IPS DF 19.7 (cell line): ENCODE results near the gene TNFRSF14.

Experiments used
- DNase-seq: peaks from one replicate; pipeline ENCODE4 v3.0.0-alpha.2; 2013; ENCODE audit warnings: low read depth, low spot score

TNFRSF14 gene

GRCh38 chr1:2587071-2587859 is 31.1 kb downstream of the TNFRSF14 start:
- DNase-seq: no peak

- DNase-seq: no peak
These were observed 31.8 kb downstream of the TNFRSF14 start for GRCh38 chr1:2587860-2588571.

GRCh38 chr1:2588661-2589430 is 32.7 kb downstream of the TNFRSF14 start:
- no peak for DNase-seq

GRCh38 chr1:2589431-2590232 is 33.5 kb downstream of the TNFRSF14 start:
- DNase-seq: no peak

DNA sequence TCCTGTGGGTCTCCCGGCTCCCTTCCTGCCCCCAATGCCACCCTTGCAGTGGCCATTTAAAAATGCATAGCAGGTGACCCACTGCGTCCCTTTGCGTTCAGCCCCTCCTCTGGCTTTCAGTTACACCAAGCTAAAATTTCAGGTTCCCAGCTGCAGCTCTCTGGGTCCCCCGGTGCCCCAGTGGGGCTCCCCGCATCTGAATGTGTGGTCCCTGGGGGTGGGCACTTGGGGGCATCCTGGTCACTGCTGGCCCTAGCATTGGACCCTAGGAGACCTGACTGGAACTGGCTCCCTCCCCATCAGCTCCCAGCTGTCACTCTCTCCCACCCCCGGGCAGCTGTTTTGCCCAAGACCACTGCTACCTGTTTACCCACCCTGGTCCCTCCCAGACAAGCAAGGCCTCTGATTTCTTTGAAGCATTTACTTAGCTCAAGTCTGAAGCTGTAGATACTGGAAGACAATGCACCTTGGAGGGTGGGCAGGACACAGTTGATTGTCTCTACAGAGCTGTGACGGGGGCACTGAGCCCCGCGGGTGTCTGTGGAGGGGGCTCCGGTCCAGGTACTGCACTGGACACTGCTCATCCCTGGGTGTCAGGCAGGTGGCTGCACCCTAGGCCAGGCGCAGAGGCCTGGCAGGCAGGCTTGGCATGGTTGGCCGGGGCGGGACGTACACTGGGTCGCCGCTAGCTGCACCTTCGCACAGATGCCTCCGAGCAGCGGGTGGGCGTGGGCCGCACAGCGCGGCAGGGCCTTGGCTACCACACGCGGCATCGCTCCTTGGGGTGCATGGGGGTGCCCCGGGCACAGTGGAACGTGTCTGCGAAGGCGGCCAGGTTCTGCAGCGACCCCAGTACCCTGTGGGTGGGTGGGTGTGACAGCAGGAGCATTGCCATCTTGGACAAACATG is 34.3 kb downstream of the TNFRSF14 start:
- no peak for DNase-seq

- no peak for DNase-seq
These were observed 35.0 kb downstream of the TNFRSF14 start for GRCh38 chr1:2591233-2591580.

DNA sequence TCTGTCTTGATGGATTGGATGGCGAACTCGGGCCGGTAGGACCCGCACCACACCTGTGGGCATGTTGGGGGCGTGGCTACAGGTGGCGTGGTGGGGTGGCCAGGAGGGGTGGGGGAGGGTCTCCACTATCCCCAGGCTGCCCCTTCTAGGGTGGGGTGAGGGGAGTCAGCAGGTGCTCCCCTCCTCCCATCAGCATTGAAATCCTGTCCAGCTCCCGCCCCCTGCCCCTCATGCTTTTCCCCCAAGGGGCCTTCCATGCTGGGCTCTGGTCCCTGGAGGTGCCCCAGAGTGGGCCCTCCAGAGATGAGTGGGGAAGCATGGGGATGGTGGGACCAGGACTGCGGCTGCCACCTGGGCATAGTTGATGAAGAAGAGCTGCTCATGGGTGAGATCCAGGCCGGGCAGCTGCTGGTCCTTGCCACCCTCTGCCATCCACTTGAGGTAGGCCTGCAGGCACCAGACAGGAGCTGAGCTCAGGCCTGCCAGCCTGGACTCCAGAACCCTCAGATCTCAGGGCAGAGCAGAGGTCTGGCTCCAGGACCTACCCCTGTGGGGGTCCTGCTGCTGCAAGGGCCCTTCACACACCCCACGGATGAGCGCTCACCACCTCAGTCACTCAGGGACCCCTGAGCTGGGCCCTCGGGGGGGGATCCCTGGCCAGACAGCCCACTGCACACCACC is 35.5 kb downstream of the TNFRSF14 start:
- no peak for DNase-seq

DNA sequence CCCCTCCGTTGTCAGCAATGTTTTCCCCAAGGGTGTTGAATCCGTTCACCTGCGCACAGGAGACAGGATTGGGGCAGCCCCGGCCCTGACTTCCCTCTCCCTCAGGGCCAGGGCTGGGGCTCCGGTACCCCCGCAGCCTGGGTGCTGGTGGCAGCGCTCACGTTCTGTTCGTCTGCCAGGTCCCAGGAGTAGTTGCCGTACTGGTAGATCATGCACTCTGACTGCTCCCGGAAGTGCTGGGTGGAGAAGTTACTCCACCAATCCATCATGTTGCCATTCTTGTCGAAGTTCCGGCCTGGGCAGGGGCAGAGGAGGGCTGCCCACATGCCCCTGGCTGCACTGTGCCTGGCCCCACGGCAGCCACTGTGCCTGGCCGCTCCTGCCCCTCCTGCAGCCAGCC is 36.5 kb downstream of the TNFRSF14 start:
- DNase-seq: no peak

DNA sequence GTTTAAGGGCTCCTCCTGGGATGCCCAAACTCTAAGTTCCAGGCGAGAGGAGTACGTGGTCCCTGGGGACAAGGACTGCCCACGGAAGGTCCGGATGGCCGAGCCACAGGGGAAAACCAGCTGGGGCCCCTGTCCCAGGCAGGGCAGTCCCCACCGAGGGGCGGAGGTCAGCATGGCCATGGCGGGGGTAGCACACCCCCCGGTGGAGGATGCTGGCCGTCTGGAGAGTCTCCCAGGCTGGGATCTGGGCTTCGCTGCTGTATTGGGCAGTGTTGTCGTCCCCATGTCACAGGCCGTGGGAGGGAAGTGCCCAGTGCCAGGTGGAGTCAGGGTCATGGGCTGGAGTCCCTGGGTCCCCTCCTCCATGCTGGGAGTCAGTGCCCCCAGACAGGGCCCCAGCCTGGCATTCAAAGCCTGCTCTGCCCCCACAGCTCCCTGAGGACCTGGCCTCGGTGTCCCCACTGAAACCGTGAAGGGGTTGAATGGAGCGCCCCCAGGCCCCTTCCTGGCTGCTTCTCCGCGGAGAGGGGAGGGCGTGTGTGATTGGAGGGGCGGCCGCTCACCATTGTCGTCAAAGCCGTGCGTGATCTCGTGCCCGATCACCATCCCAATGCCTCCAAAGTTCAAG is 37.2 kb downstream of the TNFRSF14 start:
- no peak for DNase-seq

GRCh38 chr1:2594001-2594640 is 38.0 kb downstream of the TNFRSF14 start:
- DNase-seq: no peak

- no peak for DNase-seq
These were observed 38.5 kb downstream of the TNFRSF14 start for GRCh38 chr1:2594641-2595131.

- no peak for DNase-seq
These were observed 39.2 kb downstream of the TNFRSF14 start for GRCh38 chr1:2595261-2595811.

- no peak for DNase-seq
These were observed 39.8 kb downstream of the TNFRSF14 start for GRCh38 chr1:2595812-2596529.

GRCh38 chr1:2596530-2597333 is 40.6 kb downstream of the TNFRSF14 start:
- DNase-seq: no peak

DNA sequence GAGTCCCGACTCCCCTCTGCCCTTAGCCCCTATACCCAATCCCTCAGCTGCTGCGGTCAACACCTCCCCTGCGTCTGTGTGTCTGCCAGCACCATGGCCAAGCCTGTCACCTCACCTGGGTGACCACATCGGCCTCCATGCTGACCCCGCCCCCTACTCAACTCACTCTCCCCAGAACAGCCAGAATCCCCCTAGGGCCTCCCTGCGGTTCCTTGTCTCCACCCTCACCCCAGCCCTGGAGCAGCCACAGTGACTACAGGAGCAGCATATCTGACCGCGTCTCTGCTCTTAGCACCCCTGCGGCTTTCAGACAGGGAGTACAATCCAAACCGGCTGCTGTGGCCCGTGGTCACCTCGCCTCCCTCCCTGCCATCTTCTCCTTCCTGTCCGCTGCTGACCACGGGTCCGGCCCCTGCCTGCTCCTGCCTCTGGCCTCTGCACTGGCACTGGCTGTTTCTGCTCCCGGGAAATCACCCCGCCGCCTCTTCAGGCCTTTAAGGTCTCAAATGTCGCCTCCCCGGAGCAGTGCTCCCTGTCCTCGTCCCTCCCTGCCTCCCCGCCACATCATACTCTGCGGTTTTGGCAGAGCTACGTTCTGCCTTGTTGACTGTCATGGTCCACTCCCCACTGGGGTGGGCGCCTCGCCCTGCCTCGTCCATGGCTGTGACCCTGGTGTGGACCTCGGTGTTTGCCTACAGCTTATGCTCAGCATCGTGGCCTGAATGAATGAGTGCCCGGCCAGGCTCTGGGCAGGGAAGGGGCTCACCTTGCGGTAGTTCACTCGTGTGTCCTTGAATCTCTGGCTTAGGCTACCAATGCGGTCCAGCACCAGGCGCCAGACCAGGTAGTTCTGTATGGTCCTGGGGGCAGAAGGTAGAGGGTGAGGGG is 41.5 kb downstream of the TNFRSF14 start:
- DNase-seq: no peak

GRCh38 chr1:2598329-2598931 is 42.3 kb downstream of the TNFRSF14 start:
- no peak for DNase-seq
